PC-9 (cell line): Measurements from ENCODE around the gene C1QTNF3. TPM values are rescaled to one million over a fixed set of nuclear protein-coding genes. Genes with fewer than 3 reads are reported as not detected.

Experiments
- BruUV-seq: library from RNA; stranded (reverse); fragments of 400-500 nt; replicated peaks from 2 replicates; lab custom pipeline; 2021; lab: Mats Ljungman, UMichigan
- CTCF ChIA-PET: fragments of 300-600 bp; sonication (Branson Sonifier 250); formaldehyde crosslinking; loops from one replicate; lab custom pipeline; 2022; ENCODE audit warnings: antibody characterized with exemption; lab: Charles Lee
- POLR2A ChIA-PET: fragments of 300-600 bp; sonication (Branson Sonifier 250); formaldehyde crosslinking; loops from one replicate; lab custom pipeline; 2022; ENCODE audit warnings: antibody characterized with exemption; ENCODE audit not compliant: unreplicated experiment; lab: Charles Lee
- DNase-seq, 2 experiments: peaks; one replicate each; pipeline versions ENCODE4 v3.0.0 to v3.0.0-alpha.2; 2015 to 2022; ENCODE audit warnings: mixed read lengths in 1 of 2
- H2AFZ ChIP-seq: fragments of 200-600 bp; sonication (generic); 2 replicates; pipeline ENCODE4 v1.8.1; 2017; ENCODE audit warnings: antibody characterized with exemption
- H3F3A ChIP-seq: fragments of 200-600 bp; sonication (generic); 2 replicates; pipeline ENCODE4 v1.8.1; 2017; ENCODE audit warnings: antibody characterized with exemption, mild to moderate bottlenecking, low read depth; ENCODE audit not compliant: insufficient read depth
- H3K27ac ChIP-seq: fragments of 200-600 bp; sonication (generic); 2 replicates; pipeline ENCODE4 v1.6.1; 2016; ENCODE audit warnings: mixed run types
- H3K27me3 ChIP-seq: fragments of 200-600 bp; sonication (generic); 2 replicates; pipeline ENCODE4 v1.6.1; 2016; ENCODE audit warnings: low read depth, mixed run types; ENCODE audit not compliant: insufficient read depth
- H3K36me3 ChIP-seq: fragments of 200-600 bp; sonication (generic); 2 replicates; pipeline ENCODE4 v1.6.1; 2016; ENCODE audit warnings: low read depth, mixed run types
- H3K4me1 ChIP-seq: fragments of 200-600 bp; sonication (generic); replicated peaks from 2 replicates; pipeline ENCODE4 v1.6.1; 2016; ENCODE audit warnings: mixed run types; ENCODE audit not compliant: insufficient read depth
- H3K4me2 ChIP-seq: fragments of 200-600 bp; sonication (generic); 2 replicates; pipeline ENCODE4 v1.6.1; 2017; ENCODE audit warnings: mixed run types
- H3K4me3 ChIP-seq: fragments of 200-600 bp; sonication (generic); 2 replicates; pipeline ENCODE4 v1.6.1; 2016; ENCODE audit warnings: mixed run types
- H3K79me2 ChIP-seq: fragments of 200-600 bp; sonication (generic); 2 replicates; pipeline ENCODE4 v1.6.1; 2017; ENCODE audit warnings: low read depth, mixed run types
- H3K9me2 ChIP-seq: fragments of 200-600 bp; sonication (generic); 2 replicates; pipeline ENCODE4 v1.8.1; 2017; ENCODE audit warnings: mild to moderate bottlenecking; ENCODE audit not compliant: insufficient read depth
- H3K9me3 ChIP-seq: fragments of 200-600 bp; sonication (generic); 2 replicates; pipeline ENCODE4 v1.8.1; 2016; ENCODE audit warnings: low read depth; ENCODE audit not compliant: insufficient read depth
- H4K20me1 ChIP-seq: fragments of 200-600 bp; sonication (generic); 2 replicates; pipeline ENCODE4 v1.8.1; 2017; ENCODE audit not compliant: insufficient read depth
- CTCF ChIP-seq: fragments of 200-600 bp; sonication (generic); conservative IDR thresholded peaks from 2 replicates; pipeline ENCODE4 v1.6.1; 2017; ENCODE audit warnings: mixed run types, antibody characterized with exemption, mild to moderate bottlenecking, moderate library complexity
- EZH2 ChIP-seq: fragments of 200-600 bp; sonication (generic); IDR thresholded peaks from 2 replicates; pipeline ENCODE4 v1.8.0; 2017; ENCODE audit warnings: antibody characterized with exemption, low read depth
- intact Hi-C: fragments of 100-400 bp; cut with micrococcal nuclease; formaldehyde crosslinking; loops from one replicate; pipeline ENCODE4 v1.10.0; 2022; ENCODE audit not compliant: unreplicated experiment
- total RNA-seq: library from RNA; stranded (reverse); gene quantifications from 2 replicates; pipeline ENCODE4 v1.2.3, GENCODE V29; 2021

C1QTNF3 gene
- total RNA-seq, 1 experiment from 2014 or later, result 8.3 TPM

- ChIA-PET CTCF (interaction anchor here (0.8 kb wide), 1 partner anchor 32 kb away, joined by 3 read pairs; no protein-coding TSS in a partner anchor), POLR2A (no interaction called here)
- Histone ChIP-seq H3K4me1 (peaks cover 4% of the 10 kb centered on the region; the same call in 1 of the 2 replicates), H3K4me2 (no peak overlapping the region), H3K27ac (no peak overlapping the region), H3K79me2 (0 out of 2 replicates have a peak, but pooled peaks cover 4% of the 10 kb centered on the region), H3K36me3 (no peaks in the 10 kb centered on the region), H2AFZ (no peak overlapping the region; the same call in 1 of the 2 replicates), H3K4me3 (no peak overlapping the region), H3K9me2 (no peaks in the 10 kb centered on the region), H4K20me1 (no peaks in the 10 kb centered on the region), H3K9me3 (no peaks in the 10 kb centered on the region), H3K27me3 (no peaks in the 10 kb centered on the region), H3F3A (no peaks in the 10 kb centered on the region)
- BruUV-seq, result no TSS peak
- intact Hi-C loops, result no loop called here
- no peak for DNase-seq
- TF ChIP-seq EZH2 (no peak), CTCF (no peak)
Measured at GRCh38 chr5:34001241-34001841, 41.7 kb downstream of the C1QTNF3 start.

GRCh38 chr5:33999978-34000377, 43.0 kb downstream of the C1QTNF3 start:
- H3K79me2 ChIP-seq, result no peaks in the 10 kb centered on the region
- no peak overlapping the region for H2AFZ ChIP-seq
- no peaks in the 10 kb centered on the region for H3K36me3 ChIP-seq
- H3K27me3 ChIP-seq, result no peaks in the 10 kb centered on the region
- no peaks in the 10 kb centered on the region for H3F3A ChIP-seq
- no peak overlapping the region for H3K4me3 ChIP-seq
- H4K20me1 ChIP-seq, result no peaks in the 10 kb centered on the region
- intact Hi-C loops, result no loop called here
- no TSS peak for BruUV-seq
- no peaks in the 10 kb centered on the region for H3K9me2 ChIP-seq
- CTCF ChIA-PET, result no interaction called here
- TF ChIP-seq EZH2, result no peak
- TF ChIP-seq CTCF, result no peak
- no peaks in the 10 kb centered on the region for H3K4me1 ChIP-seq
- H3K27ac ChIP-seq, result no peak overlapping the region
- POLR2A ChIA-PET, result no interaction called here
- H3K4me2 ChIP-seq, result no peak overlapping the region
- no peak for DNase-seq
- no peaks in the 10 kb centered on the region for H3K9me3 ChIP-seq

- no peaks in the 10 kb centered on the region for H3K9me2 ChIP-seq
- no peak overlapping the region for H3K4me2 ChIP-seq
- ChIA-PET POLR2A (interaction anchor here (0.6 to 1.0 kb wide), 3 partner anchors 11 to 635 kb away, joined by 3 to 6 read pairs (median 4); no protein-coding TSS in a partner anchor), CTCF (interaction anchor here (0.6 to 1.7 kb wide), 8 partner anchors 9 to 662 kb away, joined by 3 to 10 read pairs (median 4); partner anchors contain the start of gene AMACR)
- H3K9me3 ChIP-seq, result no peaks in the 10 kb centered on the region
- intact Hi-C loops, result loop anchor here (1.0 kb wide), 2 partner anchors 455 to 468 kb away; no protein-coding TSS in a partner anchor
- no peak overlapping the region for H2AFZ ChIP-seq
- H3K27ac ChIP-seq, result no peak overlapping the region
- peak; percentile 55 to 61 for DNase-seq
- no TSS peak for BruUV-seq
- no peaks in the 10 kb centered on the region for H3K36me3 ChIP-seq
- H3K4me3 ChIP-seq, result no peak overlapping the region
- no peaks in the 10 kb centered on the region for H4K20me1 ChIP-seq
- TF ChIP-seq EZH2 (no peak), CTCF (peak; percentile 84)
- H3K79me2 ChIP-seq, result no peaks in the 10 kb centered on the region
- no peaks in the 10 kb centered on the region for H3K4me1 ChIP-seq
- H3K27me3 ChIP-seq, result no peaks in the 10 kb centered on the region
- H3F3A ChIP-seq, result no peaks in the 10 kb centered on the region
Measured at GRCh38 chr5:33997331-33997983, 45.6 kb downstream of the C1QTNF3 start.
